Skeletal muscle satellite cell (primary cell): ENCODE results near the gene KCNK3.
"Not testable (repeated sequence)": the region's sequence is repeated elsewhere in the genome, so short reads cannot be mapped to it uniquely, and the experiment has no call there.

ENCODE experiments used
- H3K27me3 ChIP-seq: 2 replicates; pipeline ENCODE4 v1.7.0; 2013; ENCODE audit warnings: low read length; ENCODE audit not compliant: control insufficient read depth, insufficient read depth
- H3K36me3 ChIP-seq: 2 replicates; pipeline ENCODE4 v1.7.0; 2013; ENCODE audit warnings: mild to moderate bottlenecking, control low read depth, low read length; ENCODE audit not compliant: insufficient read depth
- H3K4me1 ChIP-seq: 2 replicates; pipeline ENCODE4 v1.7.0; 2013; ENCODE audit warnings: low read length; ENCODE audit not compliant: control insufficient read depth, insufficient read depth
- H3K4me2 ChIP-seq: 2 replicates; pipeline ENCODE4 v1.7.0; 2013; ENCODE audit warnings: mild to moderate bottlenecking, low read length
- H3K4me3 ChIP-seq: 2 replicates; pipeline ENCODE4 v1.7.0; 2013; ENCODE audit warnings: low read length
- H3K9ac ChIP-seq: 2 replicates; pipeline ENCODE4 v1.7.0; 2013; ENCODE audit warnings: mild to moderate bottlenecking, low read depth, low read length, moderate library complexity
- H3K9me3 ChIP-seq: replicated peaks from 2 replicates; pipeline ENCODE4 v1.7.0; 2013; ENCODE audit warnings: mild to moderate bottlenecking, control low read depth, low read length

KCNK3 gene

GRCh38 chr2:26652361-26653041, 40.0 kb upstream of the KCNK3 start:
- Histone ChIP-seq H3K36me3 (no peaks in the 10 kb centered on the region), H3K4me2 (no peak overlapping the region), H3K9ac (no peak overlapping the region), H3K4me3 (no peak overlapping the region), H3K27me3 (peaks cover 67% of the 10 kb centered on the region), H3K4me1 (no peaks in the 10 kb centered on the region), H3K9me3 (no peaks in the 10 kb centered on the region)

DNA sequence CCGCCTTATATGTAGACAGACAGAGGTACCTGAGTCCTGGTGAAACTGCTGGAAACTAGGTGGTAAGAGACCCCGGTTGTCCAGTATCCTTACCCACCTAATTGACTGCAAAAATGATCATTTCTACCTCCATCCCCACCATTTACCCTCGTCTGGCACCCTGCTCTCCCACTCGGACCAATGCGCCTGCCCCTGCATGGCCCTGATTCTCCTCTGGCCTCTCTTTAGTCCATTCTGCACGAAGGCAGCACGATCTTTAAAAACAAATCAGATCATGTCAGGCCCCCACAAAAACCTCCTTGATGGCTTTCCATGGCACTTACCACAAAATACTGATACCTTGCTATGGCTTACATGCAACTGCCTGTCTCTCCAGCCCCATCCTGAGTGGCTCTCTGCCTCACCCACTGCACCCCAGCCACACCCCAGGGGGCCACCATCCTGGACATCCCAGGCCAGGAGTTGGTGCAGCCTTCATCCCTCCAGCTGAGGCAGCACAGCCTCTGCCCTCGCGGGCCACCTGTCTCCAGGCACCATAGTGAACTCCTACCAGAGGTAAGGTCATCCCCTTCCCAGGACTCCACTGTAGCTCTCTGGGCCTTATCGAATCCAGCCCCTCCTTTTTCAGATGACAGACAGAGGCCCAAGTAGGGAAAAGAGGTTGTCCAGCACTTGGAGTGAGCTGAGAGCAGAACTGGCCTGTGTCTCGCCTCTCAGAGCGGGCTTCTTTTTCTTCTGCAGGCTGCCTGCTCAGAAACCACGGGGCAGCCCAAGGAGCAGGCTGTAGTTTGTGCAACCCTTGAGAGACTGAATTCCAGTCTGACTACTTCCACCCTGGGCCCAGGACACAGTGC, 39.1 kb upstream of the KCNK3 start:
- no peak overlapping the region for H3K4me2 ChIP-seq
- H3K4me1 ChIP-seq = no peaks in the 10 kb centered on the region
- no peak overlapping the region for H3K4me3 ChIP-seq
- H3K9ac ChIP-seq = no peak overlapping the region
- H3K27me3 ChIP-seq = peaks cover 60% of the 10 kb centered on the region
- H3K36me3 ChIP-seq = no peaks in the 10 kb centered on the region
- H3K9me3 ChIP-seq = no peaks in the 10 kb centered on the region

- no peaks in the 10 kb centered on the region for H3K36me3 ChIP-seq
- H3K27me3 ChIP-seq = peaks cover 61% of the 10 kb centered on the region
- H3K4me2 ChIP-seq = no peak overlapping the region
- H3K4me1 ChIP-seq = no peaks in the 10 kb centered on the region
- H3K4me3 ChIP-seq = no peak overlapping the region
- no peak overlapping the region for H3K9ac ChIP-seq
- H3K9me3 ChIP-seq = no peaks in the 10 kb centered on the region
These were observed 38.5 kb upstream of the KCNK3 start for GRCh38 chr2:26654061-26654340.

DNA sequence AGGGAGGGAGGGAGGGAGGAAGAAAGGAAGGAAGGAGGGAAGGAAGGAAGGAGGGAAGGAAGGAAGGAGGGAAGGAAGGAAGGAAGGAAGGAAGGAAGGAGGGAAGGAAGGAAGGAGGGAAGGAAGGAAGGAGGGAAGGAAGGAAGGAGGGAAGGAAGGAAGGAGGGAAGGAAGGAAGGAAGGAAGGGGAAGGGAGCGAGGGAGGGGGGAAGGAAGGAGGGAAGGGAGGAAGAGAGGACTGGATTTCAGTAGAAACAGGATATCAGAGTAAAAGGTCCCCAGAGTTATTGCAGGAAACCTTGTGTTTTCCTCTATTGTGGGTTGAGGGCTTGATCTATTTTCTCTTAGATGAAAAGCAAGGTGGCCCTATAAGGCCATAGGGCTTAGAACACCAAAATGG, 37.4 kb upstream of the KCNK3 start:
- not testable (repeated sequence) for H3K9me3 ChIP-seq, H3K4me2 ChIP-seq, H3K4me3 ChIP-seq, H3K36me3 ChIP-seq, H3K9ac ChIP-seq, H3K4me1 ChIP-seq
- peaks cover 57% of the 10 kb centered on the region for H3K27me3 ChIP-seq

GRCh38 chr2:26655611-26656195, 36.8 kb upstream of the KCNK3 start:
- H3K9ac ChIP-seq = no peak overlapping the region
- H3K4me2 ChIP-seq = no peak overlapping the region
- H3K4me3 ChIP-seq = no peak overlapping the region
- no peaks in the 10 kb centered on the region for H3K36me3 ChIP-seq
- peaks cover 52% of the 10 kb centered on the region for H3K27me3 ChIP-seq
- peaks cover 5% of the 10 kb centered on the region for H3K9me3 ChIP-seq
- H3K4me1 ChIP-seq = no peaks in the 10 kb centered on the region

DNA sequence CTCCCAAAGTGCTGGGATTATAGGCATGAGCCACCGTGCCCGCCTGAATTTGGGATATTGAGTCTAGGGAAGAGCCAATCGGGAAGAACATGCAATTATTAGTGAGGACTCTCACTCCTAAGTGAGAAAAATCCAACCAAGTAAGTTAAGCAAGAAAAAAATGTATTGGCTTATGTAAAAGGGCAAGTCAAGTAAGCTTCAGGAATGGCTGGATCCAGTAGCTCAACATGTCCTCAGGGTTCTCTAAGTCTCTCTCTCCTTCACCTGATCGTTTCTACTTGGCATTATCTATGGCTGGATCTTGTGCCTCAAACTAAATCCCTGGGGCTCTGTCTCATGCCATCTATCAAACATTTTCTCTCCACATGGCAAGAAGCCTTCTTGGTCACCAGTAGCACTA, 35.3 kb upstream of the KCNK3 start:
- H3K4me2 ChIP-seq = no peak overlapping the region
- H3K4me1 ChIP-seq = no peaks in the 10 kb centered on the region
- no peak overlapping the region for H3K9ac ChIP-seq
- peaks cover 40% of the 10 kb centered on the region for H3K27me3 ChIP-seq
- no peak overlapping the region for H3K4me3 ChIP-seq
- peaks cover 5% of the 10 kb centered on the region for H3K9me3 ChIP-seq
- no peaks in the 10 kb centered on the region for H3K36me3 ChIP-seq

GRCh38 chr2:26658691-26659346, 33.7 kb upstream of the KCNK3 start:
- no peak overlapping the region for H3K9ac ChIP-seq
- H3K9me3 ChIP-seq = peaks cover 5% of the 10 kb centered on the region
- H3K4me2 ChIP-seq = no peak overlapping the region
- H3K4me3 ChIP-seq = no peak overlapping the region
- H3K27me3 ChIP-seq = peaks cover 31% of the 10 kb centered on the region
- no peaks in the 10 kb centered on the region for H3K36me3 ChIP-seq
- H3K4me1 ChIP-seq = no peaks in the 10 kb centered on the region

DNA sequence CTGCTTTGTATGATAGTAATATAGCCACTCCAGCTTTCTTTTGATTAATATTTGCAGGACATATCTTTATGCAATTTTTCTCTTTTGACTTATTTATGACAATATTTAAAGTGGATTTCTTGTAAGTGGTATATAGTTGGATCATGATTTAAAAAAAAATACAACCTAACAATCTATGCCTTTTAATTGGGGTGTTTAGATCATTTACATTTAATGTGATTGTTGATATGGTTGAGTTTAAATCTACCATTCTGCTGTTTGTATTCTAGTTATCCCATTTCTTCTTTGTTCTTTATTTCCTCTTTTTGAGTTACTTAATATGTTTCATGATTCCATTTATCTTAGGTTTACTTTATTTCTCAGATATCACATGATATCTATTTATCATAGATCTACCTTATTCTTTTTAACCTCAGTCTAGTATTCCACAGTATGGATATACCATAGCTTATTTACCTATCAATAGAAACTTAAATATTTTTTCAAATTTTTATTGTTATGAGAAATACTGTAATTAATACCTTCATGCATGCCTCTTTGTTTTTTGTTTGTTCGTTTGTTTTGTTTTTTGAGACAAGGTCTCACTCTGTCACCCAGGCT, 32.1 kb upstream of the KCNK3 start:
- Histone ChIP-seq H3K4me2 (no peak overlapping the region), H3K9me3 (peaks cover 5% of the 10 kb centered on the region), H3K4me1 (no peaks in the 10 kb centered on the region), H3K9ac (no peak overlapping the region), H3K4me3 (no peak overlapping the region), H3K27me3 (peaks cover 31% of the 10 kb centered on the region), H3K36me3 (no peaks in the 10 kb centered on the region)

GRCh38 chr2:26665296-26665695, 27.2 kb upstream of the KCNK3 start:
- not testable (repeated sequence) for H3K9me3 ChIP-seq, H3K4me2 ChIP-seq, H3K4me1 ChIP-seq, H3K4me3 ChIP-seq, H3K9ac ChIP-seq, H3K36me3 ChIP-seq
- H3K27me3 ChIP-seq = peaks cover 41% of the 10 kb centered on the region

- Histone ChIP-seq H3K4me3 (no peak overlapping the region), H3K4me1 (no peaks in the 10 kb centered on the region), H3K27me3 (peaks cover 54% of the 10 kb centered on the region), H3K9ac (no peak overlapping the region), H3K36me3 (no peaks in the 10 kb centered on the region), H3K4me2 (no peak overlapping the region), H3K9me3 (no peaks in the 10 kb centered on the region)
These were observed 25.9 kb upstream of the KCNK3 start for GRCh38 chr2:26666671-26667070.

DNA sequence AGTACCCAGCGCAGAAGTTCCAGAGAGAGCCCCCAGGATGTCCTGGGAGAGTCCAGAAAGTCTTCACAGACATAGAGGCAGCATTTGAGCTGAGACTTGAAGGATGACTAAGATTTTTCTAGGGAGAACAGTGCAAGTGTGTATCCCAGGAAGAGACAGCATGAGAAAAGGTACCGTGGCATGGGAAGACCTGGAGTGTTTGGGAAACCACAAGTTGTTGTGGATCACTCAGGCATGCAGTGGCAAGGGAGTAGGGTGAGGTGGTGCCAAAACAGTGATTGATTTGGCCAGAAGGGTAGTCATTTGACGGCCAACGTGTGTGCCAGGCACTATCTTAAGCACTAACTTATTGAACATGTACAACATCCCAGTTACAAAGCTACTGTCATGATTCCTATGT, 24.5 kb upstream of the KCNK3 start:
- no peak overlapping the region for H3K4me2 ChIP-seq
- no peaks in the 10 kb centered on the region for H3K9me3 ChIP-seq
- no peak overlapping the region for H3K9ac ChIP-seq
- no peak overlapping the region for H3K4me3 ChIP-seq
- H3K4me1 ChIP-seq = no peaks in the 10 kb centered on the region
- H3K27me3 ChIP-seq = peaks cover 68% of the 10 kb centered on the region
- no peaks in the 10 kb centered on the region for H3K36me3 ChIP-seq
